HEK293 (cell line): ENCODE data around the gene GPR62.

ENCODE experiments used
- ELK4 ChIP-seq: IDR thresholded peaks from 2 replicates; pipeline ENCODE4 v1.6.1; 2011; ENCODE audit warnings: mild to moderate bottlenecking, low read depth, low read length, borderline replicate concordance
- ZNF2 ChIP-seq: fragments of 450-650 bp; formaldehyde crosslinking; IDR thresholded peaks from 2 replicates; pipeline ENCODE4 v1.5.1; 2016; ENCODE audit warnings: missing biosample characterization, missing genetic modification characterization
- ZNF214 ChIP-seq: fragments of 450-650 bp; formaldehyde crosslinking; IDR thresholded peaks from 2 replicates; pipeline ENCODE4 v1.5.1; 2017; ENCODE audit warnings: missing biosample characterization, mild to moderate bottlenecking, missing genetic modification characterization, borderline replicate concordance
- ZNF776 ChIP-seq: fragments of 450-650 bp; formaldehyde crosslinking; IDR thresholded peaks from 2 replicates; pipeline ENCODE4 v1.5.0; 2017; ENCODE audit warnings: missing biosample characterization, missing genetic modification characterization, borderline replicate concordance
- ZNF785 ChIP-seq: fragments of 450-650 bp; formaldehyde crosslinking; IDR thresholded peaks from 2 replicates; pipeline ENCODE4 v1.5.1; 2016; ENCODE audit warnings: missing biosample characterization, missing genetic modification characterization
- ZNF791 ChIP-seq: fragments of 450-650 bp; formaldehyde crosslinking; IDR thresholded peaks from 2 replicates; pipeline ENCODE4 v1.5.1; 2016; ENCODE audit warnings: missing biosample characterization, missing genetic modification characterization
- TF ChIP-seq, protein P1 (sequence below): fragments of 450-650 bp; formaldehyde crosslinking; IDR thresholded peaks from 2 replicates; pipeline ENCODE4 v1.5.1; 2016; ENCODE audit warnings: missing biosample characterization, missing genetic modification characterization
- TF ChIP-seq, protein P2 (sequence below): fragments of 450-650 bp; formaldehyde crosslinking; IDR thresholded peaks from 2 replicates; pipeline ENCODE4 v1.5.0; 2017; ENCODE audit warnings: missing biosample characterization, missing genetic modification characterization, borderline replicate concordance
- TF ChIP-seq, protein P3 (sequence below): fragments of 450-650 bp; formaldehyde crosslinking; IDR thresholded peaks from 2 replicates; pipeline ENCODE4 v1.5.1; 2016; ENCODE audit warnings: missing biosample characterization, missing genetic modification characterization

- no peak for TF ChIP-seq ZNF2
- TF ChIP-seq, protein P1, sequence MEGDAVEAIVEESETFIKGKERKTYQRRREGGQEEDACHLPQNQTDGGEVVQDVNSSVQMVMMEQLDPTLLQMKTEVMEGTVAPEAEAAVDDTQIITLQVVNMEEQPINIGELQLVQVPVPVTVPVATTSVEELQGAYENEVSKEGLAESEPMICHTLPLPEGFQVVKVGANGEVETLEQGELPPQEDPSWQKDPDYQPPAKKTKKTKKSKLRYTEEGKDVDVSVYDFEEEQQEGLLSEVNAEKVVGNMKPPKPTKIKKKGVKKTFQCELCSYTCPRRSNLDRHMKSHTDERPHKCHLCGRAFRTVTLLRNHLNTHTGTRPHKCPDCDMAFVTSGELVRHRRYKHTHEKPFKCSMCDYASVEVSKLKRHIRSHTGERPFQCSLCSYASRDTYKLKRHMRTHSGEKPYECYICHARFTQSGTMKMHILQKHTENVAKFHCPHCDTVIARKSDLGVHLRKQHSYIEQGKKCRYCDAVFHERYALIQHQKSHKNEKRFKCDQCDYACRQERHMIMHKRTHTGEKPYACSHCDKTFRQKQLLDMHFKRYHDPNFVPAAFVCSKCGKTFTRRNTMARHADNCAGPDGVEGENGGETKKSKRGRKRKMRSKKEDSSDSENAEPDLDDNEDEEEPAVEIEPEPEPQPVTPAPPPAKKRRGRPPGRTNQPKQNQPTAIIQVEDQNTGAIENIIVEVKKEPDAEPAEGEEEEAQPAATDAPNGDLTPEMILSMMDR (tag by site-specific recombination) = no peak
- no peak for TF ChIP-seq ZNF785 (tag by site-specific recombination)
- TF ChIP-seq, protein P2, sequence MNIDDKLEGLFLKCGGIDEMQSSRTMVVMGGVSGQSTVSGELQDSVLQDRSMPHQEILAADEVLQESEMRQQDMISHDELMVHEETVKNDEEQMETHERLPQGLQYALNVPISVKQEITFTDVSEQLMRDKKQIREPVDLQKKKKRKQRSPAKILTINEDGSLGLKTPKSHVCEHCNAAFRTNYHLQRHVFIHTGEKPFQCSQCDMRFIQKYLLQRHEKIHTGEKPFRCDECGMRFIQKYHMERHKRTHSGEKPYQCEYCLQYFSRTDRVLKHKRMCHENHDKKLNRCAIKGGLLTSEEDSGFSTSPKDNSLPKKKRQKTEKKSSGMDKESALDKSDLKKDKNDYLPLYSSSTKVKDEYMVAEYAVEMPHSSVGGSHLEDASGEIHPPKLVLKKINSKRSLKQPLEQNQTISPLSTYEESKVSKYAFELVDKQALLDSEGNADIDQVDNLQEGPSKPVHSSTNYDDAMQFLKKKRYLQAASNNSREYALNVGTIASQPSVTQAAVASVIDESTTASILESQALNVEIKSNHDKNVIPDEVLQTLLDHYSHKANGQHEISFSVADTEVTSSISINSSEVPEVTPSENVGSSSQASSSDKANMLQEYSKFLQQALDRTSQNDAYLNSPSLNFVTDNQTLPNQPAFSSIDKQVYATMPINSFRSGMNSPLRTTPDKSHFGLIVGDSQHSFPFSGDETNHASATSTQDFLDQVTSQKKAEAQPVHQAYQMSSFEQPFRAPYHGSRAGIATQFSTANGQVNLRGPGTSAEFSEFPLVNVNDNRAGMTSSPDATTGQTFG (tag by site-specific recombination) = no peak
- TF ChIP-seq ELK4 = no peak
- no peak for TF ChIP-seq ZNF214 (tag by site-specific recombination)
- no peak for TF ChIP-seq ZNF776 (tag by site-specific recombination)
- TF ChIP-seq, protein P3, sequence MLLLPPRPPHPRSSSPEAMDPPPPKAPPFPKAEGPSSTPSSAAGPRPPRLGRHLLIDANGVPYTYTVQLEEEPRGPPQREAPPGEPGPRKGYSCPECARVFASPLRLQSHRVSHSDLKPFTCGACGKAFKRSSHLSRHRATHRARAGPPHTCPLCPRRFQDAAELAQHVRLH (tag by site-specific recombination) = no peak
- no peak for TF ChIP-seq ZNF791 (tag by site-specific recombination)
Measured at GRCh38 chr3:51974277-51974962, 19.2 kb downstream of the GPR62 start.
